ENCODE measurements around the gene ENPP1.
"Not testable (repeated sequence)": the region's sequence is repeated elsewhere in the genome, so short reads cannot be mapped to it uniquely, and the experiment has no call there.

The ENPP1 gene

GRCh38 chr6:131900231-131900630, 92.4 kb downstream of the ENPP1 start:
- H3K4me3 ChIP-seq (ENCODE audit: low read depth, low read length): no peak overlapping the region
- CTCF ChIA-PET: interaction anchor here (0.8 to 2.4 kb wide), 6 partner anchors 10 to 380 kb away, joined by 3 to 17 read pairs (median 5); no protein-coding TSS in a partner anchor
- POLR2A ChIA-PET: no interaction called here
- no peak for DNase-seq (ENCODE audit: low read depth, low spot score)
- TF ChIP-seq CTCF (IDR thresholded peaks at IDR 0.05; ENCODE audit: insufficient read depth, low read length, missing control alignments): no peak

- POLR2A ChIA-PET; DNase-seq (ENCODE audit: low read depth, low spot score): not testable (repeated sequence)
These were observed 93.6 kb downstream of the ENPP1 start for GRCh38 chr6:131901326-131901873.

GRCh38 chr6:131903734-131904133, 95.9 kb downstream of the ENPP1 start:
- POLR2A ChIA-PET; DNase-seq (ENCODE audit: low read depth, low spot score); H3K4me3 ChIP-seq (ENCODE audit: low read depth, low read length): not testable (repeated sequence)
- CTCF ChIA-PET: interaction anchor here (1.0 to 1.1 kb wide), 2 partner anchors 11 to 209 kb away, joined by 3 to 4 read pairs; no protein-coding TSS in a partner anchor

More at GRCh38 chr6:131901326-131901873, 93.6 kb downstream of the ENPP1 start:
- CTCF ChIA-PET: interaction anchor here (0.8 to 2.4 kb wide), 6 partner anchors 9 to 379 kb away, joined by 3 to 17 read pairs (median 4); no protein-coding TSS in a partner anchor
- H3K4me3 ChIP-seq (ENCODE audit: low read depth, low read length): not testable (repeated sequence)

DNA sequence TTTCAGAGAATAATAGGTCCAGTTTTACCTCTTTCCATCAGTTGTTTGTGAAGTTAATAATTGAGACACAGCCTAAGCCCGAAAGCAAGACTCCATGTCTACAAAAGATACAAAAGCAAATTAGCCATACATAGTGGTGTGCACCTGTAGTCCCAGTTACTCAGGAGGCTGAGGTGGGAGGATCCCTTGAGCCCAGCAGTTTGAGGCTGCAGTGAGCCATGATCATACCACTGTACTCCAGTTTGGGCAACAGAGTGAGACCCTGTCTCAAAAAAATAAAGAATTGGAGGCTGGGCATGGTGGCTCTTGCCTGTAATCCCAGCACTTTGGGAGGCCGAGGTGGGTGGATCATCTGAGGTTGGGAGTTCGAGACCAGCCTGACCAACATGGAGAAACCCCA, 101.0 kb downstream of the ENPP1 start:
- CTCF ChIA-PET: interaction anchor here (0.7 to 2.3 kb wide), 3 partner anchors 12 to 250 kb away, joined by 3 to 81 read pairs (median 3); no protein-coding TSS in a partner anchor
- POLR2A ChIA-PET: interaction anchor here (1.5 kb wide), 1 partner anchor 214 kb away, joined by 5 read pairs; no protein-coding TSS in a partner anchor
- not testable (repeated sequence) for H3K4me3 ChIP-seq (ENCODE audit: low read depth, low read length); DNase-seq (ENCODE audit: low read depth, low spot score)

DNA sequence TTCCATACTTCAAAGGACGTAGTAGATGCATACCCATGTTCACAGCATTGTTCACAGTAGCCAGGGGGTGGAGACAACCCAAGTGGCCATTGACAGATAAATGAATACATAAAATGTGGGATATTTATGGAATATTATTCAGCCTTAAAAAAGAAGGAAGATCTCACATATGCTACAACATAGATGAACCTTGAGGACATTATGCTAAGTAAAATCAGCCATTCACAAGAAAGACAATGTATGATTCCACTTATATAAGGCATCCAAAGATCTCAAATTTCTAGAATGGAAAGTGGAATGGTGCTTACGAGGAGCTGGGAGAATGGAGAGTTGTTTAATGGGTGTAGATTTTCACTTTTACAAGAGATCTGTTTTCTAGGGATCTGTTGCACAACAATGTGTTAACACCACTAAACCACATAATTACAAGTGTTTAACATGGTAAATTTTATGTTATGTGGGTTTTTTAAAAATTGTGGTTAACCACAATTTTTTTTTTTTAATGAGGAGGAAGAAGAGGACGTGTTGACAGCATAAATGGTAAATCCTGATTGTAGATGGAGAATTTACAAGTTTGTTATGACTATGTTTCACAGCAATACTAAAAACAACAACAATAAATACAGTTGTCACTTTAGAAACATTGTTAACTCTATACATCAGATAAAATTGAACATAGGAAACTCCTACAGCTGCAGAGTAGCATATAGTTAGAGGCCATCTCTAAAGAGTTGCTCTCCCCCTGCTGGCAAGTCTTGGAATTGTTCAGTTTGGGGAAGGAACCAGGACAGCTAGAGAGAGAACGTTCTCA, 101.8 kb downstream of the ENPP1 start:
- TF ChIP-seq CTCF (IDR thresholded peaks at IDR 0.05; ENCODE audit: insufficient read depth, low read length, missing control alignments): peak; percentile 83
- CTCF ChIA-PET: interaction anchor here (0.6 to 4.8 kb wide), 56 partner anchors 9 to 618 kb away, joined by 3 to 200 read pairs (median 4); partner anchors contain the start of gene MED23
- no peak for DNase-seq (ENCODE audit: low read depth, low spot score)
- no peak overlapping the region for H3K4me3 ChIP-seq (ENCODE audit: low read depth, low read length)
- POLR2A ChIA-PET: interaction anchor here (0.5 kb wide), 1 partner anchor 192 kb away, joined by 3 read pairs; no protein-coding TSS in a partner anchor

- DNase-seq (ENCODE audit: low read depth, low spot score): no peak
- no peak overlapping the region for H3K4me3 ChIP-seq (ENCODE audit: low read depth, low read length)
- no peak for TF ChIP-seq CTCF (IDR thresholded peaks at IDR 0.05; ENCODE audit: insufficient read depth, low read length, missing control alignments)
- ChIA-PET CTCF (interaction anchor here (0.6 to 4.8 kb wide), 55 partner anchors 8 to 618 kb away, joined by 3 to 200 read pairs (median 4); partner anchors contain the start of gene MED23), POLR2A (no interaction called here)
These were observed 102.4 kb downstream of the ENPP1 start for GRCh38 chr6:131910219-131910589.

GRCh38 chr6:131910956-131911355, 103.1 kb downstream of the ENPP1 start:
- no peak for DNase-seq (ENCODE audit: low read depth, low spot score)
- ChIA-PET CTCF (interaction anchor here (0.9 to 4.8 kb wide), 27 partner anchors 11 to 574 kb away, joined by 3 to 200 read pairs (median 4); partner anchors contain the start of gene MED23), POLR2A (no interaction called here)
- H3K4me3 ChIP-seq (ENCODE audit: low read depth, low read length): no peak overlapping the region
- no peak for TF ChIP-seq CTCF (IDR thresholded peaks at IDR 0.05; ENCODE audit: insufficient read depth, low read length, missing control alignments)
